MCF 10A (cell line): ENCODE data around the gene TSPAN15. TPM values are rescaled to one million over a fixed set of nuclear protein-coding genes. Genes with fewer than 3 reads are reported as not detected.

ENCODE experiments used
- BruUV-seq: library from RNA; stranded (reverse); fragments of 400-500 nt; replicated peaks from 2 replicates; lab custom pipeline; 2021; lab: Mats Ljungman, UMichigan
- CTCF ChIA-PET: fragments of 300-600 bp; sonication (Branson Sonifier 250); formaldehyde crosslinking; extraction: SDS; loops from one replicate; lab custom pipeline; 2021; ENCODE audit warnings: antibody characterized with exemption, inconsistent platforms; lab: Yijun Ruan, JAX
- POLR2A ChIA-PET: fragments of 300-600, 350-650 bp; sonication (Branson Sonifier 250); formaldehyde crosslinking; extraction: SDS; loops from one replicate; lab custom pipeline; 2020; ENCODE audit warnings: antibody characterized with exemption, inconsistent platforms; lab: Yijun Ruan, JAX
- DNase-seq: peaks from one replicate; pipeline ENCODE4 v3.0.0-alpha.2; 2018; ENCODE audit not compliant: unreplicated experiment
- H3K27ac Mint-ChIP-seq: one replicate; pipeline ENCODE4 v1.8.0; 2022; ENCODE audit warnings: mild to moderate bottlenecking, low read depth, mixed read lengths; ENCODE audit not compliant: unreplicated experiment
- H3K27me3 Mint-ChIP-seq: one replicate; pipeline ENCODE4 v1.8.0; 2022; ENCODE audit warnings: mixed read lengths; ENCODE audit not compliant: insufficient read depth, unreplicated experiment
- H3K36me3 Mint-ChIP-seq: one replicate; pipeline ENCODE4 v1.8.0; 2022; ENCODE audit warnings: mild to moderate bottlenecking, moderate library complexity, mixed read lengths; ENCODE audit not compliant: insufficient read depth, unreplicated experiment
- H3K4me1 Mint-ChIP-seq: one replicate; pipeline ENCODE4 v1.8.0; 2022; ENCODE audit warnings: mixed read lengths; ENCODE audit not compliant: insufficient read depth, unreplicated experiment
- H3K4me3 Mint-ChIP-seq: one replicate; pipeline ENCODE4 v1.8.0; 2022; ENCODE audit warnings: mild to moderate bottlenecking, moderate library complexity, mixed read lengths; ENCODE audit not compliant: unreplicated experiment
- H3K9me3 Mint-ChIP-seq: one replicate; pipeline ENCODE4 v1.8.0; 2022; ENCODE audit warnings: mixed read lengths; ENCODE audit not compliant: unreplicated experiment
- intact Hi-C: fragments of 100-400 bp; cut with micrococcal nuclease; formaldehyde crosslinking; loops from 2 replicates; pipeline ENCODE4 v1.14.1; 2022
- total RNA-seq: library from RNA; stranded (reverse); gene quantifications from 2 replicates; pipeline ENCODE4 v1.2.3, GENCODE V29; 2022
- TF ChIP-seq, protein P1 (sequence below): fragments of 200-600 bp; IDR thresholded peaks from one replicate; pipeline ENCODE4 v1.8.0; 2022; ENCODE audit warnings: antibody characterized with exemption, mild to moderate bottlenecking; ENCODE audit not compliant: unreplicated experiment

Gene TSPAN15
- total RNA-seq, 1 experiment from 2014 or later, result 0.54 TPM

DNA sequence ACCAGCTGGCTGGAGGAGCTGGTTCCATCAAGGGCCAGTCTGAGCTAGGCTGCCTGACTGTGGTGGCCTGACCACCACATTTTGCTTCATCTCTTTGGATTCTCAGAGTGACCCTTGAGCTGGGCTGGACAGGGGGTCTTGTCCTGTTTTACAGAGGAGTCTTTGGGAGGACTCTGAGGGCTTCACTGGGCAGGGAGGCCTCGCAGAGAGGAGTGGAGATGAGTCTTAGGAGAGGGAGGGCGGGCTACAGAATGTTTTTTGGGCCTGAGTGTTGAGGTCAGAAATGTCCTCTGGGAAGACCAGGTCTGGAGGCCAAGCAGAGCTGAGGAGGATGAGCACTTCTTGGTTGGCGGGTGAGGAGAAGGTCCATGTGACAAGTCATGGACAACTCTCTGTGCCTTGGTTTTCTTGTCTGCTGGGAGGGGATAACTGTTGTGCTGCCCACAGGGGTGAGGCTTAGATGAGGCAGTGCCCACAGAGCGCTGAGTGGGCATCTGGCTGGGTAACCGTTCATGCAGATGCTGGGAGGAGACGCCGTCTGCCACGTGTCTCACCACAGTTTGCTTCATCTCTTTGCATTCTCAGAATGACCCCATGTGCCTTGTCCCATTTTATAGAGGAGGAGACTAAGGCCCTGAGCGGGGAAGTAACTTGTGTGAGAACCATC is 9.4 kb downstream of the TSPAN15 start:
- ChIA-PET CTCF (interaction anchor here (0.6 kb wide), 2 partner anchors 47 to 54 kb away, joined by 3 read pairs; no protein-coding TSS in a partner anchor), POLR2A (no interaction called here)
- Mint-ChIP-seq H3K4me3 (no peak overlapping the region), H3K36me3 (no peaks in the 10 kb centered on the region), H3K9me3 (no peaks in the 10 kb centered on the region), H3K27ac (no peak overlapping the region), H3K4me1 (peaks cover 5% of the 10 kb centered on the region), H3K27me3 (no peaks in the 10 kb centered on the region)
- DNase-seq, result no peak
- TF ChIP-seq, protein P1, sequence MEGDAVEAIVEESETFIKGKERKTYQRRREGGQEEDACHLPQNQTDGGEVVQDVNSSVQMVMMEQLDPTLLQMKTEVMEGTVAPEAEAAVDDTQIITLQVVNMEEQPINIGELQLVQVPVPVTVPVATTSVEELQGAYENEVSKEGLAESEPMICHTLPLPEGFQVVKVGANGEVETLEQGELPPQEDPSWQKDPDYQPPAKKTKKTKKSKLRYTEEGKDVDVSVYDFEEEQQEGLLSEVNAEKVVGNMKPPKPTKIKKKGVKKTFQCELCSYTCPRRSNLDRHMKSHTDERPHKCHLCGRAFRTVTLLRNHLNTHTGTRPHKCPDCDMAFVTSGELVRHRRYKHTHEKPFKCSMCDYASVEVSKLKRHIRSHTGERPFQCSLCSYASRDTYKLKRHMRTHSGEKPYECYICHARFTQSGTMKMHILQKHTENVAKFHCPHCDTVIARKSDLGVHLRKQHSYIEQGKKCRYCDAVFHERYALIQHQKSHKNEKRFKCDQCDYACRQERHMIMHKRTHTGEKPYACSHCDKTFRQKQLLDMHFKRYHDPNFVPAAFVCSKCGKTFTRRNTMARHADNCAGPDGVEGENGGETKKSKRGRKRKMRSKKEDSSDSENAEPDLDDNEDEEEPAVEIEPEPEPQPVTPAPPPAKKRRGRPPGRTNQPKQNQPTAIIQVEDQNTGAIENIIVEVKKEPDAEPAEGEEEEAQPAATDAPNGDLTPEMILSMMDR, result no peak
- intact Hi-C loops, result no loop called here
- BruUV-seq, result no TSS peak

DNA sequence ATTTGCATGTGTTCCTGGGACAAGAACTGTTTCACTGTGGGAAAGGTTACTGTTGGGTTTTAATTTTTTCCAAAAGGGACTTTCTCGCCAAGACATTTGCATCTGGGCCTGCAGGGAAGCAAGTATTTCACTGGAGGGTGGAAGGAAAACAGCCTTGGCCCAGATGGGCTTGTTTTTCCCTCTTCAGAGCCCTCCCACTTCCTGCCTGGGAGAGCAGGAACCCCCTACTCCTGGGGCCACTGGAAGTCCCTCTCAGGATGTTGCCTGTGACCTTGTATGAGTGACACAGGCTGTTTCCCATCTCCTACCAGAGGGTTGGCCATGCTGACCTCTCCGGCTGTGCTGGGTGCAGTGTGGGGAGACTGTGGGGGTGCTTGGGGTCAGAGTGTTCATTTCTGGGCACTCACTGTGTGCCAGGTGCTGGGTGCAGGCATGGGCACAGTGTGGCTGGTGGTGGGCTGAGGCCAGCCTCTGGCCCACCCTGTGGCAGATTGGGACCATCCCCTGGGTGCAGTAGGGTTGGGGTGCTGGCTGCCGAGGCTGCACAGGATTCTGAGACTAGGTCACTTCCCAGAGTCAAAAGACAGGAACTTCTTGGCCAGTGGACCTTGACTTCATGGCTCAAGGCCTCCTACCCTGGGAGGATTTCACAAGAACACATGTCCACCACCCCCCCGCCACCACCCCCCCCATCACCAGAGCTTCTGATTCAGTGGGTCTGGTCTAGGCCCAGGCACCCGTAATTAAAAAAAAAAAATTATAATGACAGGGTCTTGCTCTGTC is 10.2 kb downstream of the TSPAN15 start:
- ChIA-PET POLR2A (interaction anchor here (0.6 kb wide), 1 partner anchor 8 kb away, joined by 3 read pairs; no protein-coding TSS in a partner anchor), CTCF (no interaction called here)
- no peaks in the 10 kb centered on the region for H3K9me3 Mint-ChIP-seq
- H3K36me3 Mint-ChIP-seq, result no peaks in the 10 kb centered on the region
- DNase-seq, result no peak
- TF ChIP-seq, protein P1, result no peak
- no peaks in the 10 kb centered on the region for H3K27me3 Mint-ChIP-seq
- peaks cover 5% of the 10 kb centered on the region for H3K4me1 Mint-ChIP-seq
- no peak overlapping the region for H3K27ac Mint-ChIP-seq
- no TSS peak for BruUV-seq
- H3K4me3 Mint-ChIP-seq, result no peak overlapping the region
- intact Hi-C loops, result no loop called here

- intact Hi-C loops, result no loop called here
- POLR2A ChIA-PET, result no interaction called here
- DNase-seq, result no peak
- Mint-ChIP-seq H3K4me1 (peaks cover 1% of the 10 kb centered on the region), H3K4me3 (no peak overlapping the region), H3K36me3 (no peaks in the 10 kb centered on the region), H3K27ac (no peak overlapping the region), H3K9me3 (no peaks in the 10 kb centered on the region), H3K27me3 (no peaks in the 10 kb centered on the region)
- CTCF ChIA-PET, result interaction anchor here (0.5 kb wide), 1 partner anchor 49 kb away, joined by 3 read pairs; no protein-coding TSS in a partner anchor
- TF ChIP-seq, protein P1, result no peak
- no TSS peak for BruUV-seq
Observed at GRCh38 chr10:69463886-69464285, 12.6 kb downstream of the TSPAN15 start.

GRCh38 chr10:69464401-69464800 is 13.1 kb downstream of the TSPAN15 start:
- H3K4me1 Mint-ChIP-seq, result no peaks in the 10 kb centered on the region
- no peaks in the 10 kb centered on the region for H3K36me3 Mint-ChIP-seq
- intact Hi-C loops, result no loop called here
- no peak for DNase-seq
- ChIA-PET CTCF (no interaction called here), POLR2A (interaction anchor here (0.5 to 0.6 kb wide), 2 partner anchors 11 to 15 kb away, joined by 3 read pairs; no protein-coding TSS in a partner anchor)
- no peak overlapping the region for H3K4me3 Mint-ChIP-seq
- H3K27ac Mint-ChIP-seq, result no peak overlapping the region
- TF ChIP-seq, protein P1, result no peak
- no peaks in the 10 kb centered on the region for H3K9me3 Mint-ChIP-seq
- no peaks in the 10 kb centered on the region for H3K27me3 Mint-ChIP-seq
- no TSS peak for BruUV-seq
